GM21717 (cell line): ENCODE data around the gene IGSF1.
"Not testable (repeated sequence)": the region's sequence is repeated elsewhere in the genome, so short reads cannot be mapped to it uniquely, and the experiment has no call there.

Source experiments
- ATAC-seq: cut with Tn5 transposase; IDR thresholded peaks from one replicate; pipeline ENCODE4 v1.9.1; 2021; ENCODE audit warnings: mild to moderate bottlenecking, moderate library complexity; ENCODE audit not compliant: unreplicated experiment

IGSF1 gene

DNA sequence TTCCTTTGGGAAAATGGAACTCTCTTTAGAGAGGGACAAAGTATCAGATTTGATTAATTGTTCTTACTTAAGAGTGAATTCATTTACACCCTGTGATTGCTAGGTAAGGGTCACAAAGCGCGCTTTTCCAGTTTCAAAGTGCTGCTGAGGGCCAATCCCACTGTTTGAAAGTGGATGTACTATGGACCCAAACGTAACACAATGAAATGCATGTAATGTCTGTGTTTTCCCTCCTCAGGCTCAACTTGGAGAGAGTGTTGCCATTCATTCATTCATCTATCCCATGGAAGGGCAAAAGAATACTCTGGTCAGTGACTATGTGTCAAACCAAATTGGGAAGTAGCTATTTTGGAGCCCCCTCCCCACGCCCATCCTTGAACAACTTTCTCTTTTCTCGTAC lies 16.1 kb downstream of the IGSF1 start:
- ATAC-seq: no peak

DNA sequence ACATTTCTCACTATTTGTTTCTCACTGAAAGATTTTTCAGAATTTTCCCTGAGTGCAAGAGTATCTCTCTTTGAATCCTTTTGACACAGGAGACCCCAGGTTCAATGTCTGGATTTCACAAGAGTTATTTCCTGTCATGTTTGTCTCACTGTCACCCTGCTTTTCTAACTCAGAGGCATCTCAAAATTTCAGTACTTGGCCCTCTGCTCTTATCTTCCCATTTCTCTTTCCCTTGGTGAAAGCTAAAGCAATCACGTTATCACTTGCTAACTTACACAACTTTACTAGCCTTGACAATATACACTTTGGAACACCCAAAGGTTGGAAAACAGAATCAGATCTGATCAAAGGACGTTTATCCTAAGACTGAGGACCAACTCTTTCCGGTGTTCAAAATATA lies 17.3 kb downstream of the IGSF1 start:
- no peak for ATAC-seq

DNA sequence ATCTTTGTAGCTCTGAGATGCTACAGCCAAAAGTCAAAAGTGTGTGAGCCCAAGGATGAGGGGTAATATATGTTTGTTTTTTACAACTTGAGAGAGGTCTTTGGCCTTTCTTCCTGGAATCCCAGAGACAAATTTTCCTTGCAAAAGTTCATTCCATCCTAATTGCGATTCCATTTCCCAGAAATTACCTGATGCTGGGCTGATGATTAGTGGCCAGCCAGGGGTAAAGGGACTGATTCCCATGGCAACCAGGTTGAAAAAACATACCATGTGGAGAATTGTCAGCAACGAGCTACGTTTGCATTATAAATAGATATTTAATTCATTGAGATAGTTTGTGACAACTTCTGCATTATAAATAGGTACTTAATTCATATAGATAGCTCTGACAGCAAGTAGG lies 17.8 kb downstream of the IGSF1 start:
- no peak for ATAC-seq

DNA sequence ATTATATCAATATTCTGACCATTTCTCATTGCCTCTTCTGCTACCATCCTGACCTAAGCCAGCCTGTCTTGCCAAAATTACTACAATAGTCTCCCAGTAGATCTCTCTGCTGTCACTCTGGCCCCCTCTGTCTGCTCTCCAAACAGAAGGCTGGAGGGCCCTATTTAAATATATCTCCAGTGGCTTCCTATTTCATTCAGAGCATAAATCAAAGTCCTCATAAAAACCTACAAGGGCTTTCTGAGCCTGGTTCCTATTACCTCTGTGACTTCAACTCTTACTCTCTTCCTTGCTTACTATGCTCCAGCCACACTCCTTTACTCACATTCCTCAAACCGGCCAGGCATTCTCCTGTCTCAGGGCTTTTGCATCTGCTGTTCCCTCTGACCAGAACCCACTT lies 19.0 kb downstream of the IGSF1 start:
- no peak for ATAC-seq

DNA sequence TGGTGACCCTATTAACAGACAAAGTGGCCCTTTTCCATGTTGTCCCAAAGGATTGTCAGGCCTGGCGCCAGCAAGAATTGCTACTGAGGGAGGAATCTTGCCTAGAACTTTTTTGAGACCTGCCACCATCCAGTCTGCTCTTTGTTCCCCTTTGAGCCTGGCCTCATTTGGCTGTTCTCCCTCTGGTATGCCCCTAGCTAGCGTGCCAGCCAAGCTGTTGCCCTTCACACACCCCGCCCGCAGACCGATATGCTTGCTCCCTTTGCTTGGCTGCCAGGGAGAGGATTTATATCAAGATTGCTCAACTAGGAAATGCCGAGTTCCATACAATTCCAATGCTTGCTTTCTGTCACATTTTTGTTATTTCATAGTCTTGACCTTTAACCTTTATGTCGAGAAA lies 24.4 kb downstream of the IGSF1 start:
- no peak for ATAC-seq

DNA sequence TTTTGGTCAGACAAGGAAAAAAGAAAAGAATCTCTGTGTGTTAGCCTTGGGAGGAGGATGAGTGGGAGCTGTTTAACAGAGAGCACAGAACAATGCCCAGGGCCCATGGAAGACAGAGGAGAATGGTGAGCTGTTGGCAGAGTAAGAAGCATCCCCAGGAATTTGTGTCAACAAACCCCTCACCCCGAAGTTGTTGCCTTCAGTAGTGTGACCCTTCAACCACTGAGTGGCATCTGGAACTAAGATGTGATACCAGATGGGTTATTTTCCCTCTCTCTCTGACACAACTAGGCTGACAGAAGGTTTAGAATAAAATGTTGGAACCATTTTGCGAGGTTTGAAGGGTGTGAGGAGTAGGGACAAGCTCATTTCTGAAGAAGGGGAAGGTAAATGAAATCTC lies 25.1 kb downstream of the IGSF1 start:
- no peak for ATAC-seq

DNA sequence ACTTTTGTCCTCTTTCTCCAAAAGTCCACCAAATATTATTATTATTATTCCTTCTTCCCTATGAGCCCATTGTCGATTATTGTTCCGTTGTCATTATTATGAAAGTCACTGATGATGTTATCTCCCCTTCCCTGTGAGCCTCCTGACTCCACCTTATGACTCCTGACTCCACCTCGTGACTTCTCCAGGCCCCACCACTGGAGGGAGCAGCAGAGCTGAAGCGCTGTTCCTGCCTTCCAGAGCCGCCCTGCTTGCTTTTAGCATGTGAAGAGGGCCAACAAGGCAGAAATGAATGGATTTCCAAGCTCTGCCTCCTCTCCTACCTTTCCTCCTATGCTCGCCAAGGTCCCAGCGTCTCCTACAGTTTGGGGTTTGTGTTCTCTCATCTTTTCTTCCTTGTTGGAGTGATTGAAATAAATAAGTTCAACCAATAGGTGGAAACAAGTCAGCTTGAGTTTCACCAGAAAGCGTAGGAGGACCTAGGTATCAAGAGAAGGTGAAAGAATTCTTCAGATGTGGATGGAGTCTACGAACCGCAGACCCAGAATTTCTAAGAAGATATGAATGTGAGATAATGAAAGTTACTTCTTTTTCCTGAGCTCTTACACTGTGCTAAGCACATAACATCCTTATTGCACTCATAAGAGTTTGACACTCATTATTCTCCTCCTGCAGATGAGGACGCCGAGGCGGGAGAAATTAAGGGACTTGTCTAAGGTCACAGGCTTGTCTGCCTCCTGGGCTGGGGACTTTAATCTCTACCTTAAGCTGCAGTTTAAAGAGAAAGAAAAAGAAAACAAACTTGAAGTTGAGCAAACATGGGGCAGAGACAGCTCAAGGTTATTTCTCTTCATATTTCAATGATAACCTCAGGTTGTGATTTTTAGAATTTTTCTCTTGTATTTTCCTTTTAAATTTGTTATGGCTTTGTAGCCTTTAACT lies 26.1 kb downstream of the IGSF1 start:
- ATAC-seq: no peak

DNA sequence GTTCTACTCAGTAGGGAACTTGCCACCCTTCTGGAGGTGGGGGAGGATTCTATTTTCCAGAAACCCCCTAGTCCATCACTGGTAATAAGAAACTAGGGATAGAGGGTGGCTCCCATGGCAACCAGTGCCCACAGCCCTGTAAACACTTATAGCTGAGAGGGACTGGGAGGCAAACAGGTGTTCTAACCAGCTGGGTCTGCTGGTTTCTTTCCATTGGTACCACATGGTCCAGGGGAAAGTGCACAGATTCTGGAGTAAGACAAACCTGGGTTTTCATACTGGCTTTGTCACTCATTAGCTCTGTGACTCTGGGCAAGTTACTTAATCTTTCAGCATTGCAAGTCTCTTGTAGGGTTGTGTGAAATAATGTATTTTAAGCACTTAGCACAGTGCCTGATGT lies 26.9 kb downstream of the IGSF1 start:
- ATAC-seq: no peak

DNA sequence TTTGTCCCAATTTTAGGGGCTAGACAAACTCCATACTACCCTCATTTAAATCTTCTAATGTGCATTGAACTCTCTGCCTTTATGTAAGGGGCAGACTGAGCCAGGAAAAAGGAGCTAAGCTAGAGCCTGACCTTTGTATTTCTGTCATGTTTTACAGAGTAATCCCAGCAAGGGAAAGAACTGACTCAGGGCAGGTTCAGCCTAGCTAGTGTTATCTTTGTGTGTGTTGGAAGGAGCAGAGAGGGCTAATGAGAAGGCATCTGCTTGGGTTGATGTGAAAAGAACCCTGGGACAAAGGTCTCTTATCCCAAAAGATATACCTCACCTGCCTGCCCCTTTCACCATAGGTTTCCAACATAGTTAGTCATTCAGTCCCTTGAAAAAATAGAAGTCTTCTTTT lies 31.7 kb downstream of the IGSF1 start:
- ATAC-seq: no peak

DNA sequence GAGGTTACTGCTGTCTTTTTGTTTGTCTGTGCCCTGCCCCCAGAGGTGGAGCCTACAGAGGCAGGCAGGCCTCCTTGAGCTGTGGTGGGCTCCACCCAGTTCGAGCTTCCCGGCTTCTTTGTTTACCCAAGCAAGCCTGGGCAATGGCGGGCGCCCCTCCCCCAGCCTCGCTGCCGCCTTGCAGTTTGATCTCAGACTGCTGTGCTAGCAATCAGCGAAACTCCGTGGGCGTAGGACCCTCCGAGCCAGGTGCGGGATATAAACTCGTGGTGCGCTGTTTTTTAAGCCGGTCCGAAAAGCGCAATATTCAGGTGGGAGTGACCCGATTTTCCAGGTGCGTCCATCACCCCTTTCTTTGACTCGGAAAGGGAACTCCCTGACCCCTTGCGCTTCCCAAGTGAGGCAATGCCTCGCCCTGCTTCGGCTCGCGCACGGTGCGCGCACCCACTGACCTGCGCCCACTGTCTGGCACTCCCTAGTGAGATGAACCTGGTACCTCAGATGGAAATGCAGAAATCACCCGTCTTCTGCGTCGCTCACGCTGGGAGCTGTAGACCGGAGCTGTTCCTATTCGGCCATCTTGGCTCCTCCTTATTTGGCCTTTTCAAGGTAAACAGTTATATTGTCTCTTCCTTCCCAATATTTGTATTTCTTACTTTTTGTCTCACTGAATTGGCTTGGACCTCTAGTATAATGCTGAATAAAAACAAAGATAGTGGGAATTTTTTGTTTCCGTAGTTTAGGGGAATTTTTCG lies 37.9 kb downstream of the IGSF1 start:
- not testable (repeated sequence) for ATAC-seq

DNA sequence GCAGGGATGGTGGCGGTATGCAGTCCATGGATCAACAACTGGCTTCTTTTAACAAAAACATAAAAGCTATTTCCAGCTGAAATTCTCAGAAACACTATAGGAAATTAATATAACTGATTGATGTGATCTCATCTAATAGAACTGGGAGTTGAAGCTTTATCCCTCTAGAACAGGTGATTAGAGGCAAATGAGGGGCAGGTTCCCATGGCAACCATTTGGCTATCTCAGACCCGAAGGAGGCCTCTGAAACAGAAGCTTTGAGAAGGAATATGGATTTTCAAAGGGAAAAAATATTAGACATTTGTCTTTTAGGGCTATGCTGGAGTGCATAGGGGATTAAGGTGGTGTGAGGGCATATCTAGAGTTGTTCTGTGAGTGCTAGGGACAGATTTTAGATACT lies 50.0 kb downstream of the IGSF1 start:
- ATAC-seq: no peak

DNA sequence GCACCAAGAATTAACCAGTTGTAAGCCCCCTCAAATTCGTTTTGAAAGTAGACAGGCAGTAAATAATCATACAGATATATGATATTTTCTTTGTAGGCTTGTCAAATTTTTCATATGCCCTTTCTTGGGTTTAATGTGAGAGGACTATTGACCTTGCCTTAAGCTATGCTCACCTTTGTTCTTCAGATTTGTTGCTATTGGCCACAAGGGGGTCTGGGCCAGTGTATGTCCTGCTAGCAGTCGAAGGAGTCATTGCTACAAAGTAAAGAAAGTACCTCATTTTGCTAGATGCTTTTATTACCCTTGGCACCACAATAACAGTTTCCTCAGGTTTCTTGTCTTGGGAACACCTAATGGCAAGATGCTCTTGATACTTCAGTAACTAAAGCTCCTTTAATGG lies 51.7 kb downstream of the IGSF1 start:
- no peak for ATAC-seq

DNA sequence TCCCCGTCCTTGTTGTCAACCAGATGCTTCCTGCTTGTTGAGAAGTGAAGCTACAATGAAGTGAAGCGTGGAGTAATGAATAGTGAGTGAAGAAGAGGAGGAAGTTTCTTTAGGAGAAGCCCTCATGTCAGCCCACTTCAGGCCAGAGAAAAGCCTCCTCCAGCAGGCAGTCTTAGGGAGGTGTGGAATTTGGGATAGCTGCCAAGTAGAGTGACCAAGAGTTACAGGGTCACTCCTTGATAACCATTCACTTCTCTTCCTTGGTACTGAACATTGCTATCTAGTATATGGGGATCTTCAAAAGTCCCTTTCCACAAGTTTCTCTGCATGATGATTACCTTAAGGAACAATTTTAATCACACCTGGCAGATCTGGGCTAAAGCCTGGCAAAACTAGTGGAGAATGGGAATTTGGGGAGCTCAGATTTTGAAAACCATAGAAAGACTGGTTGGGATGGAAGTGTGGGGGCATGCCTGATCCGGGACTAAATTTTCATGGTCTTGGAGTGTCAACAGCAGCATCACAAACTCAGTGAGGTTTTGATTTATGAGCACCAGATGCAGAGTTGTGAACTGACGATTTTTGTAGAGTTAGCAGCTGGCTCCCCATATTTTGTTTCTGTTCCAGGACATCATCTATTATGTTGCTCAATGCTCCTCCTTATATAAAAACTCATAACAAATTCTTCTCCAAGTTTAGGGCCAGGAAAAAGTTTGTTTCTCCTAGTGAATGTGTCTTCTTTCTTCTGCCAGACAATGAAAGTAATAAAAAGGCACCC lies 53.1 kb downstream of the IGSF1 start:
- ATAC-seq: no peak

DNA sequence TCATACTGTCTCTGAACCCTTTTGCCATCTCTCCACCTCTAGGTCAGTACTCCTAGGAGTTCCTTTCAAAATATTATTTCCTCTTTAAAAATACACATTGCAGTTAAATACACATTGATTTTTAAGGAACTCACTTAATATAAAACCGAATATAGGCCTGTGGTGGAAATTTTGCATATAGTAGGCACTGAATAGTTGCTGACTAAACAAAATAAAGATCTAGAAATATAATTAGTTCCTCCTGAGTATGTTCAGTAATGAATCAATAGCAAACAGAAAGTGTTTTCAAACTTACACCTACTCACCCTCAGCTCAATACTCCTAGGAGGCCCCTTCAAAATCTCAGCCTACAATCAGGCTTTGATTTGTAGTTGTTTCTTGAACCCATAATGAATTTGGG lies 61.5 kb downstream of the IGSF1 start:
- ATAC-seq: no peak

DNA sequence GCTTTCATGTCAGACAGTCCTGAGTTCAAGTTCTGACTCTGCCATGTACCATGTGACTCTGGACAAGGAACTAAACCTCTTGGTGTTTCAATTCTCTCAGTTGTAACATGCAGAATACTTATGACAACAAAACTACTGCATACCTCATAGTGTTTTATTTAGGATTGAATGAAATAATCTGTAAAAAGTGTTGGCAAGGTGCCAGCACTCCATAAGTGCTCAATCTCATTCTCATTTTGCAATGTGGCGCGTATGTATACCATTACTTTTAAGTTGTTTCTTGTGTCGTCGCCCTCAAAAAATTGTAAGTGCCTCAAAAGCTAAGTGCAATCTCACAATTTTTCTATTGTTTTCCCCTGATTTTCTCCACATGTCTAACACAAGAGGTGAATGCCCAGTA lies 62.5 kb downstream of the IGSF1 start:
- ATAC-seq: no peak

DNA sequence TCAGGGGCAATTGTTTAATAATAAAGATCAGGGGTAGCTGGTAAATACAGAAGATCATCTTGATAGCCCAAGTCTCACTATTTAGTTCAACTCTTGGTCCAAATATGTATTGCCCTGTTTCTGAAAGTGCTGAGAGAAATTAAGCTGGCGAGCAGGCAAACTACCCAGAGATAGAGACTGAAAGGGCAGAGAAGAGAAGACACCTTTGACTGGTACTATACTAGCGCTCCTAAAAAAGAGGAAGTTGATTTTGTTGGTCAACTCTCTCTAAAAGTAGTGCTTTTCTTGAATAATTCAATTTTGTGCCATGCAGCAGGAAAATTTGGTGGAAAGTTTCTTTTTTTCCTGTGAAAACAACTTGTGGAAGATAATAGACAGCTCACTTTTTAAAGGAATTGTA lies 64.0 kb downstream of the IGSF1 start:
- ATAC-seq: no peak
